ENCODE results near the gene GPHA2. TPM values are rescaled to one million over a fixed set of nuclear protein-coding genes. Genes with fewer than 3 reads are reported as not detected.

GPHA2 gene
- total and polyA plus RNA-seq, 9 donors = 0.45 to 1.6 (median 0.72) TPM; not detected in 2

DNA sequence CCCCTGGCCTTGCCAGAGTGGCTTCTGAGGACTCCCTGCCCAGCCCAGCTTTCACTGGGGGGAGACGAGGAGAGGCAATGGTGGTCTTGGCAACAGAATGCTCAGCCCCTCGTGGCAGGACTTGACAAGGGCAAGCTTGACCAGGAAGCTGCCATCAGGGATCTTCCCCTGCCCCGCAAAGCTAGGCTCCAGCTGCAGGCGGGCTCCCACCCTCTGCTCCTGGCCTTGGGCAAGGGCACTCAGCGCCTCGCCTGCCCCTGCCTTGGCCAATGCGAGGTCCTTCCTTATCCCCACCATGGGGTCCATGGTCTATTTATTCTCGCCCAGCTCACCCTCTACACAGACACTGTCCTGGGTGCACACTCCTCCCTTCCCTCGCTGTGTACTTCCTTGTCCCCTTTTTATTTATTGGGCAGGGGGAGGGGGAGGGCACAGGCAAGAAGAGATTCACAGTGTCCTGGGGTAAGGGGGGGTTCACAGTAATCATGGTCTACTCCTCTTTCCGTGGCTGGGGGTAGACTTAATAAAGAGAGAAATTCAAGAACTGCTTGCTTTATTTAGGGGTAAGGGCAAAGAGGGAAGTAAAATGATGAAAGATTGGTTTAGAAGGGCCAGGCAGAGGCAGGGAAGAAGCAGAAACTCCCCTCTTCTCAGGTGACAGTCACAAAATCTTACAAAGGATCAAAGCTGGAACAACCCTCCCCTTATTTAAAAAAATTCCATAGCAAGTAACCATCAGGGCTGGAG lies 1.6 kb downstream of the GPHA2 start:
- TF ChIP-seq EP300 (IDR thresholded peaks at IDR 0.05) = no peak
- TF ChIP-seq, protein P1, sequence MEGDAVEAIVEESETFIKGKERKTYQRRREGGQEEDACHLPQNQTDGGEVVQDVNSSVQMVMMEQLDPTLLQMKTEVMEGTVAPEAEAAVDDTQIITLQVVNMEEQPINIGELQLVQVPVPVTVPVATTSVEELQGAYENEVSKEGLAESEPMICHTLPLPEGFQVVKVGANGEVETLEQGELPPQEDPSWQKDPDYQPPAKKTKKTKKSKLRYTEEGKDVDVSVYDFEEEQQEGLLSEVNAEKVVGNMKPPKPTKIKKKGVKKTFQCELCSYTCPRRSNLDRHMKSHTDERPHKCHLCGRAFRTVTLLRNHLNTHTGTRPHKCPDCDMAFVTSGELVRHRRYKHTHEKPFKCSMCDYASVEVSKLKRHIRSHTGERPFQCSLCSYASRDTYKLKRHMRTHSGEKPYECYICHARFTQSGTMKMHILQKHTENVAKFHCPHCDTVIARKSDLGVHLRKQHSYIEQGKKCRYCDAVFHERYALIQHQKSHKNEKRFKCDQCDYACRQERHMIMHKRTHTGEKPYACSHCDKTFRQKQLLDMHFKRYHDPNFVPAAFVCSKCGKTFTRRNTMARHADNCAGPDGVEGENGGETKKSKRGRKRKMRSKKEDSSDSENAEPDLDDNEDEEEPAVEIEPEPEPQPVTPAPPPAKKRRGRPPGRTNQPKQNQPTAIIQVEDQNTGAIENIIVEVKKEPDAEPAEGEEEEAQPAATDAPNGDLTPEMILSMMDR (IDR thresholded peaks at IDR 0.05) = no peak
- no peak for TF ChIP-seq POLR2A (IDR thresholded peaks at IDR 0.05)
- no peaks in the 10 kb centered on the region for H3K9me3 ChIP-seq
- WGBS, 3 donors = 82 to 88% (median 86%) methylated on average over 10 of the region's 10 CpGs
- no peak overlapping the region for H3K4me3 ChIP-seq
- H3K4me1 ChIP-seq (ENCODE audit: insufficient read depth) = peaks cover 5% of the 10 kb centered on the region
- no peak for DNase-seq
- no peaks in the 10 kb centered on the region for H3K27me3 ChIP-seq
- no peak overlapping the region for H3K27ac ChIP-seq
- no peaks in the 10 kb centered on the region for H3K36me3 ChIP-seq
- intact Hi-C loops (cut with DNase I) = loop anchor here in 1 of 4 donors (10.0 kb wide), 1 partner anchor 51 kb away; no protein-coding TSS in a partner anchor

DNA sequence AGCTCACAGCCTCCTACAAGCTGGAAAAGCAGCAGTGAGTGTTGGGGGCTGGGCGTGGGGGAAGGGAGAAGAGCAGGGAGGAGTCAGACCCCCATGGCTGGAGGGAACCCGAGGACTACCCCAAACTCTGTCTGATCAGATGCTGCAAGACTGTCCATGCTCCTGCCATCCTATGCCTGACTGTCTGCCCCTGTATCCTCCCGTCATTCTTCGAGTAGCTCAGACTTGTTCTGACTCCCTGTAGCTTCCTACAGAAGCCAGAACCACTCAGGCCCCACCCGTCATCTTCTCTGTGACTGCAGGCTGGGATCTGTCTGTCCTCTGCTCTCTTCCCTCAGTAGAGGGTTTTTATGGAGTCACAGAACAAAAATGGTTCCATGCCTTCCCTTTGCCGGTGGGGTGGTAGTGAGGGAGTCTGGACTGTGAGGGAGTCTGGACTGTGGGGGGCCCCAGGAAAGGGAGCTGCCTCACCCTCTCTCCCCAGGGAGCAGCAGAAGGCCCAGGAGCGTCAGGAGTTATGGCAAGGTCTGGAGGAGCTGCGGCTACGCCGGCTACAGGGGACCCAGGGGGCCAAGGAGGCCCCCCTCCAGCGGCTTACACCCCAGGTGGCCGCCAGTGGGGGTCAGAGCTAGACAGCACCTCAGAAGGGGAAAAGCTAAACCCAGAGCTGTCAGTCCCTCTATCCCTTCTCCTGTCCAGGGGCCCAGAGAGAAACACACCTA lies 2.3 kb downstream of the GPHA2 start:
- no peak overlapping the region for H3K27ac ChIP-seq
- H3K9me3 ChIP-seq = no peaks in the 10 kb centered on the region
- DNase-seq = no peak
- no peaks in the 10 kb centered on the region for H3K27me3 ChIP-seq
- no peak overlapping the region for H3K4me3 ChIP-seq
- TF ChIP-seq, protein P1 (IDR thresholded peaks at IDR 0.05) = no peak
- TF ChIP-seq EP300 (IDR thresholded peaks at IDR 0.05) (no peak), POLR2A (IDR thresholded peaks at IDR 0.05) (no peak)
- no peaks in the 10 kb centered on the region for H3K36me3 ChIP-seq
- 83 to 87% (median 83%) methylated on average over 12 of the region's 12 CpGs for WGBS, 3 donors
- peaks cover 5% of the 10 kb centered on the region for H3K4me1 ChIP-seq (ENCODE audit: insufficient read depth)
- intact Hi-C loops (cut with DNase I) = loop anchor here in 1 of 4 donors (10.0 kb wide), 1 partner anchor 51 kb away; no protein-coding TSS in a partner anchor

DNA sequence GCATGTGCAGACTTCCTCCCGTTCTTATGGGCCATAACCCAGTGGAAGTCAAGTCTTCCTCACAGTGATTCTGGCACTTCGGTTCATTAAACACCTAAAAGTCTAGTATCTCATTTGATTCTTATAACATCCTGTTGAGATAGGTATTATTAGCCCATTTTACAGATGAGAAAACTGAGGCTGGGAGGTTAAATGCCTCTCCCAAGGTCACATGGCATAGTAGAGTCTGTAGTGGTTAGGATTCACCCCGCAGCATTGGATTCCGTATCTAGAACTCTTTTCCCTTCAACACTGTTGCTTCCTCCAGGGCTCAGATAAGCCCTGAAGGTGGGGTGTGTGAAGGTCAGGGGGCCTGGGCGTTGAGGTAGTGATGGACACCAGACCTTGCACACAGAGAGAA lies 3.4 kb downstream of the GPHA2 start:
- Histone ChIP-seq H3K27me3 (no peaks in the 10 kb centered on the region), H3K27ac (no peak overlapping the region), H3K9me3 (no peaks in the 10 kb centered on the region), H3K36me3 (no peaks in the 10 kb centered on the region), H3K4me1 (ENCODE audit: insufficient read depth) (peaks cover 5% of the 10 kb centered on the region), H3K4me3 (no peak overlapping the region)
- DNase-seq = no peak
- 87 to 91% (median 88%) methylated on average over 5 of the region's 5 CpGs for WGBS, 3 donors
- TF ChIP-seq EP300 (IDR thresholded peaks at IDR 0.05) (no peak), POLR2A (IDR thresholded peaks at IDR 0.05) (no peak)
- TF ChIP-seq, protein P1 (IDR thresholded peaks at IDR 0.05) = no peak
- intact Hi-C loops (cut with DNase I) = loop anchor here in 1 of 4 donors (10.0 kb wide), 1 partner anchor 52 kb away; no protein-coding TSS in a partner anchor

DNA sequence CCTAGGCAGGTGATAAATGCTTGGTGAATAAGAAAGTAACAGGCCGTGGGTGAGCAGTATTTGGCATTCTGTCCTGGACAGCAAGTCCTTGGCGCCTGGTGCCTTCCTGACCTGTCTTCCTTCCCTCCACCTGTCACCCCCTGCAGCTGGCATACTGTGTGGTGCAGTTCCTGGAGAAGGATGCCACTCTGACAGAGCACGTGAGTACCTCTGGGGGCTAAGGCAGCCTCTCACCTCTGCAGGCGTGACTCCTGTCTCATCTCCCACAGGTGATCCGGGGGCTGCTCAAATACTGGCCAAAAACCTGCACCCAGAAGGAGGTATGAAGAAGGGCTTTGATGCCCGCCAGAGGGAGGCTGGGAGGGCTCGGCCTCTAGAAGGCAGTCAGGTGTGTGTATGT lies 4.4 kb downstream of the GPHA2 start:
- Histone ChIP-seq H3K4me3 (no peak overlapping the region), H3K36me3 (no peaks in the 10 kb centered on the region), H3K4me1 (ENCODE audit: insufficient read depth) (peaks cover 5% of the 10 kb centered on the region), H3K9me3 (no peaks in the 10 kb centered on the region), H3K27ac (no peak overlapping the region), H3K27me3 (no peaks in the 10 kb centered on the region)
- no peak for DNase-seq
- 95 to 98% (median 96%) methylated on average over 7 of the region's 7 CpGs for WGBS, 3 donors
- no peak for TF ChIP-seq EP300 (IDR thresholded peaks at IDR 0.05)
- TF ChIP-seq POLR2A (IDR thresholded peaks at IDR 0.05) = no peak
- TF ChIP-seq, protein P1 (IDR thresholded peaks at IDR 0.05) = no peak
- intact Hi-C loops (cut with DNase I) = loop anchor here in 1 of 4 donors (10.0 kb wide), 1 partner anchor 54 kb away; no protein-coding TSS in a partner anchor

Measured in ovary (tissue), 9 donors.